Stomach (tissue), 4 donors: ENCODE data around the gene TECPR2.

Experiments
- EP300 ChIP-seq: sonication (generic); formaldehyde crosslinking; IDR thresholded peaks from one replicate; pipeline ENCODE4 v1.6.1; 2017; ENCODE audit warnings: antibody characterized with exemption
- POLR2A ChIP-seq, 4 donors: fragments of 450-650 bp; IDR thresholded peaks; one replicate each; pipeline ENCODE4 v1.6.1; 2016; ENCODE audit warnings: antibody characterized with exemption in 4 of 4, control low read depth in 2 of 4, mild to moderate bottlenecking in 1 of 4, moderate library complexity in 1 of 4
- POLR2AphosphoS5 ChIP-seq, 3 donors: sonication (generic); formaldehyde crosslinking; IDR thresholded peaks; one replicate each; pipeline ENCODE4 v1.6.1; 2016; ENCODE audit warnings: antibody characterized with exemption in 3 of 3
- TF ChIP-seq, protein P1 (sequence below), 7 experiments: fragments of 450-650 bp in 4 of 7; fragments of 200-600 bp in 3 of 7; sonication (generic) in 3 of 7; IDR thresholded peaks; one replicate each; pipeline ENCODE4 v1.5.1; 2016 to 2019; ENCODE audit warnings: antibody characterized with exemption in 7 of 7, control low read depth in 2 of 7, mild to moderate bottlenecking in 1 of 7

DNA sequence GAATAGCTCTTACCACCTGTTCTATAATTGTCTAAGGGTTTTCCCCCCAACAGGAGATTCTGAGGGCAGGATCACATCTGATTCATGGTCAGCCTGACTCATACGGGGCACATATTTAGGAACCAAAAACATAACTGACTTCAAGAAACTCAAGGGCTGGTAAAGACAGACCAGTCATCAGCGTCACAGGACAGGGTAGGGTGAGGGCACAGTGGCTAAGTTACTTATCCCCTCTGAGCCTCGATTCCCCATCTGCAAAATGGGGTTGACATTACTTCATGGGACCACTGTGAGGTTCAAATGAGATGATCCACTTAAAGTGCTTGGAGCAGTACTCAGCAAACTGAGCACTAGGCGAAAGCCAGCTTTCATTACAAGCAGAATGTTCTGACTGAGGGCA lies 657 bp upstream of the TECPR2 start:
- TF ChIP-seq, protein P1, sequence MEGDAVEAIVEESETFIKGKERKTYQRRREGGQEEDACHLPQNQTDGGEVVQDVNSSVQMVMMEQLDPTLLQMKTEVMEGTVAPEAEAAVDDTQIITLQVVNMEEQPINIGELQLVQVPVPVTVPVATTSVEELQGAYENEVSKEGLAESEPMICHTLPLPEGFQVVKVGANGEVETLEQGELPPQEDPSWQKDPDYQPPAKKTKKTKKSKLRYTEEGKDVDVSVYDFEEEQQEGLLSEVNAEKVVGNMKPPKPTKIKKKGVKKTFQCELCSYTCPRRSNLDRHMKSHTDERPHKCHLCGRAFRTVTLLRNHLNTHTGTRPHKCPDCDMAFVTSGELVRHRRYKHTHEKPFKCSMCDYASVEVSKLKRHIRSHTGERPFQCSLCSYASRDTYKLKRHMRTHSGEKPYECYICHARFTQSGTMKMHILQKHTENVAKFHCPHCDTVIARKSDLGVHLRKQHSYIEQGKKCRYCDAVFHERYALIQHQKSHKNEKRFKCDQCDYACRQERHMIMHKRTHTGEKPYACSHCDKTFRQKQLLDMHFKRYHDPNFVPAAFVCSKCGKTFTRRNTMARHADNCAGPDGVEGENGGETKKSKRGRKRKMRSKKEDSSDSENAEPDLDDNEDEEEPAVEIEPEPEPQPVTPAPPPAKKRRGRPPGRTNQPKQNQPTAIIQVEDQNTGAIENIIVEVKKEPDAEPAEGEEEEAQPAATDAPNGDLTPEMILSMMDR (IDR thresholded peaks at IDR 0.05) = no peak
- TF ChIP-seq POLR2A (IDR thresholded peaks at IDR 0.05) = no peak
- no peak for TF ChIP-seq EP300
- TF ChIP-seq POLR2AphosphoS5 (IDR thresholded peaks at IDR 0.05) = no peak
